Astrocyte of the spinal cord (primary cell): ENCODE measurements around the gene TNPO1.

Experiments
- DNase-seq: peaks from one replicate; pipeline ENCODE4 v3.0.0; 2011; ENCODE audit warnings: low read depth, low spot score
- H3K4me3 ChIP-seq: 2 replicates; pipeline ENCODE4 v1.5.1; 2011; ENCODE audit warnings: low read depth, mild to moderate bottlenecking, low read length, moderate library complexity
- in situ Hi-C: cut with HindIII; loops from 2 replicates; pipeline ENCODE4 v1.10.0; 2017; ENCODE audit warnings: low sequenced_read_pairs
- TF ChIP-seq, protein P1 (sequence below): IDR thresholded peaks from 2 replicates; pipeline ENCODE4 v1.5.1; 2012; ENCODE audit warnings: low read depth, mild to moderate bottlenecking, low read length, inconsistent platforms

Gene TNPO1

DNA sequence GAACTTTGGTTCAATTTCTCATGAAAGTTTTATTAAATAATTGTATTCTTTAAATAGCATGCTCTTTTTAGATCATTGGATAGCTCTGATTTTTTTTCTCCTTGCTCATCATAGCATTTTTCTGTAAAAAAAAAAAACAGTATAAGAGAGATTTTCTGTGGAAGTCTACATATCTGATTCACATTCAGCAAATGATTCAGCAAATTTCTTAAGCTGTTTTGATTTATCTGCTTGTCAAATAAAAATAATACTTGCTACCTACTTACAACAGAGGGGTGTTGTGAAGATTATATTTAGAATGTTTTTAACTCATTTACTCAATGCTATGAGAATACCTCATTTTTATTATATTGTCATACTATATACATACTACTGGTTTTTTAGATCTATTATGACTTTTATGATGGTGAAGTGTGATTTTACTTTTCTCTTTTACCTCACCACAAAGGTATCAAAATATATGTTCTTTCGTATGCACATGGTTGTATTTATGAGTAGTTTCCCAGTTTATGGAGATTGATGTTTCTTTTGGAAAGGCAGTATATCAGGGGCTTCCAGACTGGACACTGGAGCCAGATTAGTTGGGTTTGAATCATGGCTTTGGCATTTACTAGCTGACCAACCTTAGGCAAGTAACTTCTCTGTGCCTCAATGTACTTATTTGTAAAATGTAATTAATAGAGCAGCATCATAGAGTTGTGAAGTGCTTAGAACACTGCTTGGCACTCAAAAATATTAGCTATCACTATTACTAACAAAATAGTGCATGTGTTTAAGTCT, 25.5 kb downstream of the TNPO1 start:
- TF ChIP-seq, protein P1, sequence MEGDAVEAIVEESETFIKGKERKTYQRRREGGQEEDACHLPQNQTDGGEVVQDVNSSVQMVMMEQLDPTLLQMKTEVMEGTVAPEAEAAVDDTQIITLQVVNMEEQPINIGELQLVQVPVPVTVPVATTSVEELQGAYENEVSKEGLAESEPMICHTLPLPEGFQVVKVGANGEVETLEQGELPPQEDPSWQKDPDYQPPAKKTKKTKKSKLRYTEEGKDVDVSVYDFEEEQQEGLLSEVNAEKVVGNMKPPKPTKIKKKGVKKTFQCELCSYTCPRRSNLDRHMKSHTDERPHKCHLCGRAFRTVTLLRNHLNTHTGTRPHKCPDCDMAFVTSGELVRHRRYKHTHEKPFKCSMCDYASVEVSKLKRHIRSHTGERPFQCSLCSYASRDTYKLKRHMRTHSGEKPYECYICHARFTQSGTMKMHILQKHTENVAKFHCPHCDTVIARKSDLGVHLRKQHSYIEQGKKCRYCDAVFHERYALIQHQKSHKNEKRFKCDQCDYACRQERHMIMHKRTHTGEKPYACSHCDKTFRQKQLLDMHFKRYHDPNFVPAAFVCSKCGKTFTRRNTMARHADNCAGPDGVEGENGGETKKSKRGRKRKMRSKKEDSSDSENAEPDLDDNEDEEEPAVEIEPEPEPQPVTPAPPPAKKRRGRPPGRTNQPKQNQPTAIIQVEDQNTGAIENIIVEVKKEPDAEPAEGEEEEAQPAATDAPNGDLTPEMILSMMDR, result no peak
- H3K4me3 ChIP-seq, result no peak overlapping the region
- peak; percentile 42 for DNase-seq
- in situ Hi-C loops, result no loop called here

DNA sequence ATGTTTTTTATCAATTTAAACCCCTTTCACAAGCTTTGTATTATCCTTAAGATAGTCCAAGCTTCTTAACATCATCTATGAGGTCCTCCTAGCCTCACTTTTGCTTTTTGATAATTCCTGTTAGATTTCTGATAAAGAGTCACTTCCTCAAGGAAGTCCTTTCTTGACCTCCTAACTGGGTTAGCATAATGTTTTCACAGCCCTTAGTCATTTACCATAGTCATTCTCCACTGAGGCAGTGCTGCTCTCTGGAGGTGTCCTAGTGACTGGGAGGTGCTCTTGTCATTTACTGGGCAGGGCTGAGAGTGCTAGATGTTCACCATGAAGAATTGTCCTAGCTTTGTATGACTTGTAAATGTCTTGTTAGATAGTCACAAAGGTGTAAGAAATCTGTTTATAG, 26.4 kb downstream of the TNPO1 start:
- in situ Hi-C loops, result no loop called here
- TF ChIP-seq, protein P1, result no peak
- DNase-seq, result peak; percentile 39
- no peak overlapping the region for H3K4me3 ChIP-seq

DNA sequence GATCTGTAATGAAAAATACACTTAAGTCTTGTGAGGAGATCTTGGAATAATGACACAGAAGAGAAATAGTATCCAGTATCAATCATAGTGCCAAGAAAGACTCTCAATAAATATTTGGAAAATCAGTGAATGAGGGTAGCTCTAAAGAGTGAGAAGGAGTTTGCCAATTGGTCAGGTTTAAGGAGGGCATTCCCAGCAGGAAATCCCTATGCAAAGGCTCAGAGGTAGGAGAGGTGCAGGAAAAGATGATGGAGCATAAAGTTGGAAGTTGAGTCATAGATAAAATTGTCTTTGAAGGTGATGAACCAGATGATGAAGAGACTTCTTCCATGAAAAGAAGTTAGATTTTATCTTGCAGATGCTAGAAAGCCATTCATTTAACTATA, 27.8 kb downstream of the TNPO1 start:
- in situ Hi-C loops, result no loop called here
- TF ChIP-seq, protein P1, result no peak
- DNase-seq, result no peak
- no peak overlapping the region for H3K4me3 ChIP-seq

DNA sequence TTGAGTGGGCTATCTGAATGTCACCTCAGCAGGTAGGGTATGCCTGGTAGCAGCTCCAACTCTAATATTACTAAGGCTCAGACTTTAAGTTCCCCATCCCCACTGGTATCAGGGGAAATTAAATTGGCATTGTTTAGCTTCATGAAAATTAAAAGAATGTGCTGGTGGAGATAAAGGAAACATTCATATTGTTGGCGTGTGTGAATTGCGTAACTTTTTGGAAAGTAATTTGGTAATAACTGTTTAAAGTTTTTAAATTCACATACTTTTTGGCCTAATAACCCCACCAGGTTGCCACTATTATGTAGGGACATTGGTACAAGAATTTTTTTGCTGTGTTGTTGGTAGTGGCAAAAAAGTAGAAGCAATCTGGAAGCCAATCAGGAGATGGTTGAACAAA, 29.4 kb downstream of the TNPO1 start:
- no peak overlapping the region for H3K4me3 ChIP-seq
- in situ Hi-C loops, result no loop called here
- TF ChIP-seq, protein P1, result no peak
- DNase-seq, result no peak

DNA sequence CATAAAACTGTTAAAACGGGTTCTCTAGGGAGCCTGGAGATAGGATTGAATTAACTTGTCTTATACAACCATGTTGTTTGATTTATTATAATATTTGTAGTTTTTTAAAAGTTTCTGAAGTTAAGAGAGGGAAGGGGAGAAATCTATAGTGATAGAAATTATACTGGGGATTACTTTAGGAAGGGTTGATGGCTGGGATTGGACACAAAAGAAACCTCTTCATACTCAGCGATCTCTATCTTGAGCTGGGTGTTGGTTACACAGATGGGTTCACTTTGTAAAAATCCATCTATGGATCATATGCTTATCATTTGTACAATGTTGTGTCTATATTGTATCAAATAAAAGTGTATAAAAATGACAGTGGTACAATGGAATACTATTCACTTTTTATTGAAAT, 30.0 kb downstream of the TNPO1 start:
- in situ Hi-C loops, result no loop called here
- no peak overlapping the region for H3K4me3 ChIP-seq
- TF ChIP-seq, protein P1, result no peak
- no peak for DNase-seq

DNA sequence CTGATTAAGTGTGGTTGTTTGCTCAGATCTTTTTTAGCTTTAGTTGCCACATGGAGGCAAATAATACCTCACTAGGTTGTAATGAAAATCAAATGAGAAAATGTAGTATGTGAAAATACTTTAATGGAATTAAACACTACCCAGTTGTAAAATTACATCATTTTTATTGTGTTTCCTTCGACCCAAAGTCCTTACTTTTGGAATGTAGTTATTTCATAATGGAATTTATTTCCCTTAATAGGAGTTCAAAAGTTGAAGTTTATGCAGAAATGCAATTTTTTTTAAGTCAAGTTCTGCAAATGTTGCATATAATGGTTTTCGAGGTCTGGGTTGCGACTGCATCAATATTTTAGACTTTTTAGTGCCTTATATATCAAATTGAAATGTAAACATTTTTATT, 31.0 kb downstream of the TNPO1 start:
- in situ Hi-C loops, result no loop called here
- DNase-seq, result no peak
- TF ChIP-seq, protein P1, result no peak
- H3K4me3 ChIP-seq, result peak overlapping the region; percentile 80
